A673 (cell line): ENCODE measurements around the gene ZFYVE28. TPM values are rescaled to one million over a fixed set of nuclear protein-coding genes. Genes with fewer than 3 reads are reported as not detected.

ENCODE experiments used
- BruUV-seq: library from RNA; stranded (reverse); fragments of 400-500 nt; replicated peaks from 2 replicates; lab custom pipeline; 2021; lab: Mats Ljungman, UMichigan
- CTCF ChIA-PET: fragments of 300-600 bp; sonication (Branson Sonifier 250); formaldehyde crosslinking; loops from one replicate; lab custom pipeline; 2022; ENCODE audit warnings: antibody characterized with exemption; lab: Charles Lee
- POLR2A ChIA-PET: fragments of 300-600 bp; sonication (Branson Sonifier 250); formaldehyde crosslinking; loops from one replicate; lab custom pipeline; 2022; ENCODE audit warnings: antibody characterized with exemption; ENCODE audit not compliant: low non-redundant PET; lab: Charles Lee
- DNase-seq: peaks from one replicate; pipeline ENCODE4 v3.0.0-alpha.2; 2015; ENCODE audit warnings: low spot score
- H3K27ac ChIP-seq: fragments of 200-600 bp; sonication (generic); 2 replicates; pipeline ENCODE4 v1.5.1; 2016; ENCODE audit warnings: mixed run types, low read depth, mild to moderate bottlenecking, mixed read lengths, antibody characterized with exemption, low read length; ENCODE audit not compliant: poor library complexity, severe bottlenecking
- H3K27me3 ChIP-seq: fragments of 200-600 bp; sonication (generic); replicated peaks from 2 replicates; pipeline ENCODE4 v1.6.1; 2017; ENCODE audit warnings: mixed run types, low read depth, mild to moderate bottlenecking, mixed read lengths, antibody characterized with exemption, low read length; ENCODE audit not compliant: insufficient read depth, poor library complexity
- H3K36me3 ChIP-seq: fragments of 200-600 bp; sonication (generic); 2 replicates; pipeline ENCODE4 v1.6.1; 2016; ENCODE audit warnings: mixed run types, mild to moderate bottlenecking, mixed read lengths, antibody characterized with exemption, low read length; ENCODE audit not compliant: insufficient read depth, poor library complexity, severe bottlenecking
- H3K4me1 ChIP-seq: fragments of 200-600 bp; sonication (generic); 2 replicates; pipeline ENCODE4 v1.6.1; 2017; ENCODE audit warnings: mixed run types, mild to moderate bottlenecking, mixed read lengths, antibody characterized with exemption, low read length; ENCODE audit not compliant: insufficient read depth, poor library complexity, severe bottlenecking
- H3K4me3 ChIP-seq: fragments of 200-600 bp; sonication (generic); 2 replicates; pipeline ENCODE4 v1.5.1; 2016; ENCODE audit warnings: low read depth, mixed run types, mild to moderate bottlenecking, mixed read lengths, low read length; ENCODE audit not compliant: poor library complexity, severe bottlenecking
- H3K9me3 ChIP-seq: fragments of 200-600 bp; sonication (generic); 2 replicates; pipeline ENCODE4 v1.6.1; 2016; ENCODE audit warnings: mixed run types, low read depth, mild to moderate bottlenecking, mixed read lengths, antibody characterized with exemption, low read length; ENCODE audit not compliant: poor library complexity, severe bottlenecking
- CTCF ChIP-seq: fragments of 300-800, 200-600 bp; sonication (generic); conservative IDR thresholded peaks from 2 replicates; pipeline ENCODE4 v1.5.1; 2017; ENCODE audit warnings: low read depth, mild to moderate bottlenecking, antibody characterized with exemption, low read length, moderate library complexity, mixed read lengths
- EZH2 ChIP-seq: fragments of 200-600 bp; sonication (generic); IDR thresholded peaks from 2 replicates; pipeline ENCODE4 v1.6.1; 2017; ENCODE audit warnings: borderline replicate concordance, low read depth, mild to moderate bottlenecking, mixed read lengths, antibody characterized with exemption, low read length; ENCODE audit not compliant: poor library complexity, severe bottlenecking
- intact Hi-C: fragments of 100-400 bp; cut with micrococcal nuclease; formaldehyde crosslinking; loops from one replicate; pipeline ENCODE4 v1.10.0; 2022; ENCODE audit not compliant: unreplicated experiment
- total RNA-seq: library from RNA; stranded (reverse); gene quantifications from 2 replicates; pipeline ENCODE4 v1.2.3, GENCODE V29; 2021

ZFYVE28 gene
- total RNA-seq, 1 experiment from 2014 or later = 8.6 TPM

GRCh38 chr4:2343476-2343875, 75.0 kb downstream of the ZFYVE28 start:
- H3K36me3 ChIP-seq = no peaks in the 10 kb centered on the region
- no peaks in the 10 kb centered on the region for H3K27me3 ChIP-seq
- BruUV-seq = no TSS peak
- CTCF ChIA-PET = no interaction called here
- H3K9me3 ChIP-seq = no peaks in the 10 kb centered on the region
- no peak overlapping the region for H3K4me3 ChIP-seq
- no peak overlapping the region for H3K27ac ChIP-seq
- DNase-seq = no peak
- TF ChIP-seq EZH2 (no peak), CTCF (no peak)
- POLR2A ChIA-PET = no interaction called here
- H3K4me1 ChIP-seq = no peaks in the 10 kb centered on the region
- intact Hi-C loops = no loop called here

- Histone ChIP-seq H3K27ac (no peak overlapping the region), H3K36me3 (no peaks in the 10 kb centered on the region), H3K4me1 (no peaks in the 10 kb centered on the region), H3K4me3 (no peak overlapping the region), H3K27me3 (no peaks in the 10 kb centered on the region), H3K9me3 (no peaks in the 10 kb centered on the region)
- intact Hi-C loops = no loop called here
- ChIA-PET POLR2A (interaction anchor here (0.6 kb wide), 1 partner anchor 217 kb away, joined by 3 read pairs; no protein-coding TSS in a partner anchor), CTCF (no interaction called here)
- BruUV-seq = no TSS peak
- no peak for TF ChIP-seq EZH2
- TF ChIP-seq CTCF = no peak
- no peak for DNase-seq
These were observed 76.4 kb downstream of the ZFYVE28 start for GRCh38 chr4:2341911-2342652.

GRCh38 chr4:2341261-2341841, 77.1 kb downstream of the ZFYVE28 start:
- DNase-seq = no peak
- no peak for TF ChIP-seq EZH2
- TF ChIP-seq CTCF = no peak
- ChIA-PET CTCF (no interaction called here), POLR2A (no interaction called here)
- BruUV-seq = no TSS peak
- H3K4me1 ChIP-seq = no peaks in the 10 kb centered on the region
- H3K27ac ChIP-seq = no peak overlapping the region
- no peak overlapping the region for H3K4me3 ChIP-seq
- intact Hi-C loops = no loop called here
- H3K9me3 ChIP-seq = no peaks in the 10 kb centered on the region
- H3K36me3 ChIP-seq = no peaks in the 10 kb centered on the region
- no peaks in the 10 kb centered on the region for H3K27me3 ChIP-seq
